Spleen (tissue), 11 donors: Measurements from ENCODE around the gene ATP2B2. TPM values are rescaled to one million over a fixed set of nuclear protein-coding genes. Genes with fewer than 3 reads are reported as not detected.
"Not testable (repeated sequence)": the region's sequence is repeated elsewhere in the genome, so short reads cannot be mapped to it uniquely, and the experiment has no call there.

ENCODE experiments used
- DNase-seq: peaks from one replicate; pipeline ENCODE4 v3.0.0-alpha.2; 2020
- H3K27ac ChIP-seq, 8 donors: fragments of 200-600 bp; sonication (generic) in 7 of 8; 1 replicate in 4 of 8; 2 replicates in 4 of 8; pipeline versions ENCODE4 v1.5.0 to v1.8.0; 2016 to 2021; ENCODE audit warnings: inconsistent platforms in 4 of 8, mild to moderate bottlenecking in 4 of 8, moderate library complexity in 1 of 8
- H3K27me3 ChIP-seq, 7 donors: fragments of 200-600 bp; sonication (generic) in 6 of 7; replicated peaks in 1 of 7; 1 replicate in 4 of 7; 2 replicates in 3 of 7; pipeline versions ENCODE4 v1.5.0 to v1.8.0; 2016 to 2021; ENCODE audit warnings: inconsistent platforms in 3 of 7, mild to moderate bottlenecking in 1 of 7
- H3K36me3 ChIP-seq, 6 donors: fragments of 200-600 bp; sonication (generic) in 5 of 6; 1 replicate in 4 of 6; 2 replicates in 2 of 6; pipeline versions ENCODE4 v1.5.0 to v1.8.0; 2016 to 2021; ENCODE audit warnings: inconsistent platforms in 2 of 6
- H3K4me1 ChIP-seq, 6 donors: fragments of 200-600 bp; sonication (generic) in 5 of 6; 1 replicate in 3 of 6; 2 replicates in 3 of 6; pipeline versions ENCODE4 v1.5.0 to v1.8.0; 2016 to 2021; ENCODE audit warnings: inconsistent platforms in 3 of 6
- H3K4me3 ChIP-seq, 8 donors: fragments of 200-600 bp; sonication (generic) in 7 of 8; 1 replicate in 4 of 8; 2 replicates in 4 of 8; pipeline versions ENCODE4 v1.5.0 to v1.8.0; 2016 to 2021; ENCODE audit warnings: inconsistent platforms in 4 of 8, mild to moderate bottlenecking in 4 of 8, moderate library complexity in 2 of 8
- H3K9me3 ChIP-seq, 8 donors: fragments of 200-600 bp; sonication (generic) in 7 of 8; 1 replicate in 4 of 8; 2 replicates in 4 of 8; pipeline versions ENCODE4 v1.5.0 to v1.8.0; 2016 to 2021; ENCODE audit warnings: inconsistent platforms in 4 of 8
- POLR2A ChIP-seq, 3 donors: fragments of 450-650 bp; IDR thresholded peaks; one replicate each; pipeline ENCODE4 v1.5.1; 2017; ENCODE audit warnings: antibody characterized with exemption in 3 of 3, mild to moderate bottlenecking in 1 of 3
- POLR2AphosphoS5 ChIP-seq, 3 donors: sonication (generic); formaldehyde crosslinking; IDR thresholded peaks; one replicate each; pipeline ENCODE4 v1.5.1; 2017; ENCODE audit warnings: antibody characterized with exemption in 3 of 3
- WGBS, 5 donors: extraction: QIAGEN DNeasy Blood & Tissue Kit in 3 of 5; methylation state at CpG; one replicate each; pipeline versions ENCODE4 v1.1.5 to v1.1.7; 2013 to 2018; 5-methylcytosine and 5-hydroxymethylcytosine counted together
- intact Hi-C: fragments of 100-400 bp; cut with DNase I; formaldehyde crosslinking; loops from one replicate; pipeline ENCODE4 v1.15.0; 2023; ENCODE audit warnings: low total_unique reads
- polyA plus RNA-seq, 3 donors: library from polyadenylated mRNA; stranded (reverse); fragments of 200-250 nt; gene quantifications; one replicate each; pipeline ENCODE4 v1.2.1, GENCODE V29; 2013
- total RNA-seq, 7 donors: library from RNA; depleted of rRNA in 3 of 7; stranded (reverse); fragments of >200 nt in 3 of 7; fragmentation: NEBNext Ultra II Directional in 4 of 7; extraction: Animal tissue kit (Norgen Biotek cat#: 25700) in 4 of 7; gene quantifications; one replicate each; pipeline versions ENCODE4 v1.1.0 to v1.2.1, GENCODE V29; 2016 to 2021
- TF ChIP-seq, protein P1 (sequence below), 11 experiments: fragments of 200-600 bp in 7 of 11; fragments of 450-650 bp in 4 of 11; sonication (generic) in 4 of 11; IDR thresholded peaks in 8 of 11; conservative IDR thresholded peaks in 3 of 11; 1 replicate in 7 of 11; 2 replicates in 4 of 11; pipeline versions ENCODE4 v1.4.0 to v1.8.0; 2016 to 2021; ENCODE audit warnings: antibody characterized with exemption in 11 of 11, inconsistent platforms in 4 of 11, mild to moderate bottlenecking in 1 of 11
- donor health status: healthy with polysubstance abuse.
- donor health status: DM: no; HTN: no; CAD: no; lungs with moderate emphysema.
- donor health status: DM: no; HTN: no; CAD: no.
- donor health status: Bipolar disorder and iron deficiency.
- donor health status: healthy.
- donor health status: DM: no; HTN: no; CAD: no.
- donor health status: DM: yes; HTN: yes; CAD: no.

Gene ATP2B2
- total and polyA plus RNA-seq, 10 donors: 0.02 to 1.5 (median 0.24) TPM; not detected in 2

GRCh38 chr3:10303105-10303504, 202.3 kb downstream of the ATP2B2 start:
- intact Hi-C loops: no loop called here
- Histone ChIP-seq H3K4me3 (no peak overlapping the region), H3K9me3 (no peaks in the 10 kb centered on the region), H3K4me1 (peaks cover 0 to 12% (median 7%) of the 10 kb centered on the region in 6 donors), H3K36me3 (peaks cover 5 to 97% (median 86%) of the 10 kb centered on the region in 6 donors), H3K27ac (no peak overlapping the region), H3K27me3 (no peaks in the 10 kb centered on the region)
- TF ChIP-seq POLR2A (IDR thresholded peaks at IDR 0.05) (no peak), POLR2AphosphoS5 (IDR thresholded peaks at IDR 0.05) (peak in 1 of 3 donors; percentile 4)
- no peak for DNase-seq
- WGBS, 5 donors: 84 to 87% (median 87%) methylated on average over 9 of the region's 9 CpGs

DNA sequence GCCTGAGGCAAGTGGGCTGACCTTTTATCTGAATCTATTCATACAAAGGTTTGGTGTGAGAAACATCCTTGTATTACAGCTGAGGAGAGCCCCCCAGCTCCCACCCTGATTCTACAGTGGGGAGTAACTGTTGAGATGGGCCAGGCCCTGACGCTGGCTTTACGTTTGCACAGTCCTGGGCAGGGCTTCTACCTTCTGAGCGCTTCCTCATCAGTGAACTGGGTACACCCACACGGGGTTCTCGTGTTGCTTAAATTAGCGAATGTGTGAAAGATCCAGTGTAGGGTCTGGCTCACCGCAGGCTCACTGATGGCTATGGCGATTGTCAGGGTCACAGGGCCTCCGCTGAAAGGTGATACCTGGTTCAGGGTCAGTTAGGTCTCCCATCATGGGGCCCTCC, 205.3 kb downstream of the ATP2B2 start:
- intact Hi-C loops: no loop called here
- H3K27ac ChIP-seq: peak overlapping the region in 3 of 8 donors; percentile 12 to 60 (median 45)
- H3K36me3 ChIP-seq: peaks cover 5 to 90% (median 71%) of the 10 kb centered on the region in 6 donors
- TF ChIP-seq, protein P1, sequence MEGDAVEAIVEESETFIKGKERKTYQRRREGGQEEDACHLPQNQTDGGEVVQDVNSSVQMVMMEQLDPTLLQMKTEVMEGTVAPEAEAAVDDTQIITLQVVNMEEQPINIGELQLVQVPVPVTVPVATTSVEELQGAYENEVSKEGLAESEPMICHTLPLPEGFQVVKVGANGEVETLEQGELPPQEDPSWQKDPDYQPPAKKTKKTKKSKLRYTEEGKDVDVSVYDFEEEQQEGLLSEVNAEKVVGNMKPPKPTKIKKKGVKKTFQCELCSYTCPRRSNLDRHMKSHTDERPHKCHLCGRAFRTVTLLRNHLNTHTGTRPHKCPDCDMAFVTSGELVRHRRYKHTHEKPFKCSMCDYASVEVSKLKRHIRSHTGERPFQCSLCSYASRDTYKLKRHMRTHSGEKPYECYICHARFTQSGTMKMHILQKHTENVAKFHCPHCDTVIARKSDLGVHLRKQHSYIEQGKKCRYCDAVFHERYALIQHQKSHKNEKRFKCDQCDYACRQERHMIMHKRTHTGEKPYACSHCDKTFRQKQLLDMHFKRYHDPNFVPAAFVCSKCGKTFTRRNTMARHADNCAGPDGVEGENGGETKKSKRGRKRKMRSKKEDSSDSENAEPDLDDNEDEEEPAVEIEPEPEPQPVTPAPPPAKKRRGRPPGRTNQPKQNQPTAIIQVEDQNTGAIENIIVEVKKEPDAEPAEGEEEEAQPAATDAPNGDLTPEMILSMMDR (IDR thresholded peaks at IDR 0.05 in 8 of 11, conservative IDR thresholded peaks at IDR 0.05 in 3 of 11): no peak
- TF ChIP-seq POLR2A (IDR thresholded peaks at IDR 0.05) (no peak), POLR2AphosphoS5 (IDR thresholded peaks at IDR 0.05) (no peak)
- H3K4me3 ChIP-seq: no peak overlapping the region
- no peak for DNase-seq
- H3K27me3 ChIP-seq: no peaks in the 10 kb centered on the region
- no peaks in the 10 kb centered on the region for H3K9me3 ChIP-seq
- H3K4me1 ChIP-seq: peaks cover 0 to 12% (median 7%) of the 10 kb centered on the region in 6 donors
- 84 to 94% (median 89%) methylated on average over 9 of the region's 9 CpGs for WGBS, 5 donors

GRCh38 chr3:10299679-10300078, 205.7 kb downstream of the ATP2B2 start:
- H3K27me3 ChIP-seq: no peaks in the 10 kb centered on the region
- no peak for DNase-seq
- no peak for TF ChIP-seq POLR2AphosphoS5 (IDR thresholded peaks at IDR 0.05)
- no peak for TF ChIP-seq POLR2A (IDR thresholded peaks at IDR 0.05)
- TF ChIP-seq, protein P1 (IDR thresholded peaks at IDR 0.05 in 8 of 11, conservative IDR thresholded peaks at IDR 0.05 in 3 of 11): no peak
- H3K4me1 ChIP-seq: peaks cover 0 to 12% (median 7%) of the 10 kb centered on the region in 6 donors
- H3K4me3 ChIP-seq: no peak overlapping the region
- no peaks in the 10 kb centered on the region for H3K9me3 ChIP-seq
- peak overlapping the region in 3 of 8 donors; percentile 12 to 60 (median 45) for H3K27ac ChIP-seq
- intact Hi-C loops: no loop called here
- 43 to 60% (median 46%) methylated on average over 5 to 6 of the region's 6 CpGs for WGBS, 5 donors
- H3K36me3 ChIP-seq: peaks cover 5 to 90% (median 67%) of the 10 kb centered on the region in 6 donors

GRCh38 chr3:10299175-10299574, 206.2 kb downstream of the ATP2B2 start:
- H3K4me1 ChIP-seq: peaks cover 0 to 16% (median 8%) of the 10 kb centered on the region in 6 donors
- H3K9me3 ChIP-seq: no peaks in the 10 kb centered on the region
- 90 to 95% (median 92%) methylated on average over 2 of the region's 2 CpGs for WGBS, 5 donors
- intact Hi-C loops: no loop called here
- H3K4me3 ChIP-seq: no peak overlapping the region
- H3K27ac ChIP-seq: peak overlapping the region in 3 of 8 donors; percentile 12 to 60 (median 45)
- H3K36me3 ChIP-seq: peaks cover 5 to 87% (median 62%) of the 10 kb centered on the region in 6 donors
- no peaks in the 10 kb centered on the region for H3K27me3 ChIP-seq
- no peak for DNase-seq
- TF ChIP-seq, protein P1 (IDR thresholded peaks at IDR 0.05 in 8 of 11, conservative IDR thresholded peaks at IDR 0.05 in 3 of 11): no peak
- TF ChIP-seq POLR2A (IDR thresholded peaks at IDR 0.05) (no peak), POLR2AphosphoS5 (IDR thresholded peaks at IDR 0.05) (no peak)

DNA sequence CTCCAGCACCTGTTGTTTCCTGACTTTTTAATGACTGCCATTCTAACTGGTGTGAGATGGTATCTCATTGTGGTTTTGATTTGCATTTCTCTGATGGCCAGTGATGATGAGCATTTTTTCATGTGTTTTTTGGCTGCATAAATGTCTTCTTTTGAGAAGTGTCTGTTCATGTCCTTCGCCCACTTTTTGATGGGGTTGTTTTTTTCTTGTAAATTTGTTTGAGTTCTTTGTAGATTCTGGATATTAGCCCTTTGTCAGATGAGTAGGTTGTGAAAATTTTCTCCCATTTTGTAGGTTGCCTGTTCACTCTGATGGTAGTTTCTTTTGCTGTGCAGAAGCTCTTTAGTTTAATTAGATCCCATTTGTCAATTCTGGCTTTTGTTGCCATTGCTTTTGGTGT, 207.3 kb downstream of the ATP2B2 start:
- 71% methylated on average over 1 of the region's 1 CpG; no CpG with 5 or more reads in 4 of the 5 donors for WGBS, 5 donors

More for the DNA sequence above, 207.3 kb downstream of the ATP2B2 start:
- intact Hi-C loops, H3K4me3 ChIP-seq, H3K9me3 ChIP-seq, DNase-seq, H3K27ac ChIP-seq, H3K27me3 ChIP-seq: not testable (repeated sequence)
- H3K4me1 ChIP-seq: peaks cover 4 to 27% (median 19%) of the 10 kb centered on the region in 6 donors
- H3K36me3 ChIP-seq: peaks cover 3 to 76% (median 51%) of the 10 kb centered on the region in 6 donors
